ENCODE measurements around the gene SPOCK2. TPM values are rescaled to one million over a fixed set of nuclear protein-coding genes. Genes with fewer than 3 reads are reported as not detected.

The SPOCK2 gene
- total RNA-seq, 1 donor from 2014 or later: 9.7 TPM

DNA sequence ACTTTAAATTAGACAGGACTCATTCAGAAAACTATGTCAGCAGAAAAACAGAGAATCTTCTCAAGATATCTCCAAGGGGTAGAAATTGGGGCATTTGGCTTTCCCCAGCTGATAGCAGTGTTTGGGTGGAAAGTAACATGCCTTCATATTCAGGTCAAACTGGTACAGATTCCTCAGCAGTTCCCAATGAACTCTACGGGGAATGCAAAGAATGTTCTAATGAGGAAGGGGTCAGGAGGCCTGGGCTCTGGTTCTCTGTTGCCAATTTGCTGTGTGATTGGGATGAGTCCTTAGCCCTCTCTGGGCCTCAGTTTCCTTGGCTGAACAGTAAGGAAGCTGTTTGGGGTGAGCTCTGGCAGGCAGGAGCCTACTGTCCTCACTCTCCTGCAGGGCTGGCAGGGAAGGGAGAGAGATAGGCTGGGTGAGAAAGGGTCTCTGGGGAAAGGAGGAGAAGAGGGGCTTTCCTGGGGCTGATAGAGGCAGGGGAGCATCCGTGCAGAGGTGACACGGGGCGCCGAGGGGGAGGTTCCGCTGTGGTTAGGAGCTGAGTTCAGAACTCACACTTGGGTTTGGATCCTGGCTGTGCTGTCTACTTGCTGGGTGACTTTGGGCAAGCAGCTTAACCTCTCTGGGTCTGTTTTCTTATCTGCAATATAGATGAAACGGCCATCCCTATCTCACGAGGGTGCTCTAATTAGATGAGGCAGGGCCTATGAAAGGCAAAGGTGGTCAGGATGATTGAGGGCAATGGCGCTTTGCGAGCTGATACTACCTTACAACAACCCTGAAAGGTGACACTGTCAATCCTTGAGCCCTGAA, 45.1 kb downstream of the SPOCK2 start:
- intact Hi-C loops (cut with DNase I): loop anchor here (10.0 kb wide), 1 partner anchor 728 kb away; the partner anchor contains the start of gene SLC29A3
- no peak for DNase-seq (ENCODE audit: low spot score in 2 of 2)
- Histone ChIP-seq H3K9me3 (no peaks in the 10 kb centered on the region), H3K27me3 (no peaks in the 10 kb centered on the region), H3K36me3 (no peaks in the 10 kb centered on the region), H3K4me3 (no peak overlapping the region), H3K4me1 (peaks cover 0 to 5% of the 10 kb centered on the region in 2 donors), H3K27ac (no peak overlapping the region)
- TF ChIP-seq, protein P1, sequence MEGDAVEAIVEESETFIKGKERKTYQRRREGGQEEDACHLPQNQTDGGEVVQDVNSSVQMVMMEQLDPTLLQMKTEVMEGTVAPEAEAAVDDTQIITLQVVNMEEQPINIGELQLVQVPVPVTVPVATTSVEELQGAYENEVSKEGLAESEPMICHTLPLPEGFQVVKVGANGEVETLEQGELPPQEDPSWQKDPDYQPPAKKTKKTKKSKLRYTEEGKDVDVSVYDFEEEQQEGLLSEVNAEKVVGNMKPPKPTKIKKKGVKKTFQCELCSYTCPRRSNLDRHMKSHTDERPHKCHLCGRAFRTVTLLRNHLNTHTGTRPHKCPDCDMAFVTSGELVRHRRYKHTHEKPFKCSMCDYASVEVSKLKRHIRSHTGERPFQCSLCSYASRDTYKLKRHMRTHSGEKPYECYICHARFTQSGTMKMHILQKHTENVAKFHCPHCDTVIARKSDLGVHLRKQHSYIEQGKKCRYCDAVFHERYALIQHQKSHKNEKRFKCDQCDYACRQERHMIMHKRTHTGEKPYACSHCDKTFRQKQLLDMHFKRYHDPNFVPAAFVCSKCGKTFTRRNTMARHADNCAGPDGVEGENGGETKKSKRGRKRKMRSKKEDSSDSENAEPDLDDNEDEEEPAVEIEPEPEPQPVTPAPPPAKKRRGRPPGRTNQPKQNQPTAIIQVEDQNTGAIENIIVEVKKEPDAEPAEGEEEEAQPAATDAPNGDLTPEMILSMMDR (IDR thresholded peaks at IDR 0.05): no peak

DNA sequence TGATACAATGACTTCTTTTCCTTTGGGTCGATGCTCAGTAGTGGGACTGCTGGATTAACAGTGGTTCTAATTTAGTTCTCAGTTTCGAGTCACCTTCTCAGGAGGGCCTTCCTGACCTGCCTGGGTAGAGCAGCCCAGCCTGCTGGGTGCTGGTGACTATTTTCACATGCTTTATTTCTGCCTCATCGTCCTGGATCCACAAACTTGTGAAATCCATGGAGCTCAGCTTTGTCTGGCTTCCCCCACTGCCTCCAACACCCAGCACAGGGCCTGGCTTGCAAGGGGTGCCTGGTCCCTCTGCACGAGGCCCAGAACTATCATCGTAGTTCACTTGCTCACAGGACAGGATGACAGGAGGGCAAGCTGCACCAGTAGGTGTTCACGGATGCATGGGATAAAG, 46.9 kb downstream of the SPOCK2 start:
- Histone ChIP-seq H3K27ac (no peak overlapping the region), H3K36me3 (no peaks in the 10 kb centered on the region), H3K4me3 (no peak overlapping the region), H3K9me3 (no peaks in the 10 kb centered on the region), H3K27me3 (no peaks in the 10 kb centered on the region), H3K4me1 (peaks cover 0 to 5% of the 10 kb centered on the region in 2 donors)
- TF ChIP-seq, protein P1 (IDR thresholded peaks at IDR 0.05): no peak
- intact Hi-C loops (cut with DNase I): loop anchor here (2.0 to 10.0 kb wide), 2 partner anchors 23 to 727 kb away; partner anchors contain the start of gene SLC29A3
- no peak for DNase-seq (ENCODE audit: low spot score in 2 of 2)

DNA sequence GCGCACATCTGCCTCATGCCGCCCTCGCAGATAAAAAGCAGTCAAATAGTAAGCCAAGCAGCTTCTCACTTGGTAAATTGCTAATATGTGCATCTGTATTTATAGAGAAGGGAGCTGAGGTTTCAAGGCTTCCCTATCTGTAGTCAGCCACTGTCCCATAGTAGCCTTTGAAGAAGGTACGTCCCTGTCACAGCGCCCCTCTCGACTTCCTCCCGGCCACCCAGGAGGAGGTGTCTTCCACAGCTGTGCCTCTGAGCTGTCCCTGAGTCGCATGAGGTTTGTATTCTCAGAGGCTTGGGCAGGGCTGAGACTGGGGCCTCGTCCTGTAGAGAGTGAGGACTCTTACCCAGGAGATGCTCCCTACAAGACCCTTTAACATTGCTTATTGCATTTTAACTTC, 49.0 kb downstream of the SPOCK2 start:
- no peaks in the 10 kb centered on the region for H3K4me1 ChIP-seq
- DNase-seq (ENCODE audit: low spot score in 2 of 2): no peak
- no peaks in the 10 kb centered on the region for H3K36me3 ChIP-seq
- TF ChIP-seq, protein P1 (IDR thresholded peaks at IDR 0.05): no peak
- no peak overlapping the region for H3K27ac ChIP-seq
- no peaks in the 10 kb centered on the region for H3K27me3 ChIP-seq
- H3K9me3 ChIP-seq: no peaks in the 10 kb centered on the region
- no peak overlapping the region for H3K4me3 ChIP-seq
- intact Hi-C loops (cut with DNase I): loop anchor here (2.0 kb wide), 1 partner anchor 15 kb away; no protein-coding TSS in a partner anchor

DNA sequence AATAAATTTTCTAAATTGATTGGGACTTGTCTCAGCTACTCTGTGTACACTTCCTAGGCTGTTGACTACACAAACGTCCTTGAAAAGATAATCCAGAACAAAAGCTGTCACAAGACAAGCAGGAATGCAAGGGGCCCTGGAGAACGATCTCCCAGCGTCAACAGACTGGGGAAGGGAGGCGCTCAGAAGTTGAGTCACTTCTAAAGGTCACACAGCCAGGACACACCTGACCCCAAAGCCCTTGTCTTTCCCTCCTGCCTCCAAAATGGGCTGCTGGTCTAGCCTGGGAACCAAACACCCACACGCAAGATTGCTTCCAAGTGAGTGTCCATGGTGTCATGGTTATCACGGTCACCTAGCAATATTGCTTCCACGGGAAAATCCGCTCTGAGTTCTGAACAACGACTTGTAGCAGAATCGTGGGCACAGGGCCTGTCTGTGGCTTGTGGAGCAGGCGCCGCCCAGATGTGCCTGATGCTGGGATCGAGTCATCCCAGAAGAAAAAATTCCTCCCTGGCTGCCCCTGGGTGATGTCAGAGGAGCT, 49.8 kb downstream of the SPOCK2 start:
- Histone ChIP-seq H3K9me3 (no peaks in the 10 kb centered on the region), H3K36me3 (no peaks in the 10 kb centered on the region), H3K4me3 (no peak overlapping the region), H3K27ac (no peak overlapping the region), H3K4me1 (no peaks in the 10 kb centered on the region), H3K27me3 (no peaks in the 10 kb centered on the region)
- TF ChIP-seq, protein P1 (IDR thresholded peaks at IDR 0.05): no peak
- intact Hi-C loops (cut with DNase I): loop anchor here (2.0 kb wide), 1 partner anchor 14 kb away; no protein-coding TSS in a partner anchor
- no peak for DNase-seq (ENCODE audit: low spot score in 2 of 2)

DNA sequence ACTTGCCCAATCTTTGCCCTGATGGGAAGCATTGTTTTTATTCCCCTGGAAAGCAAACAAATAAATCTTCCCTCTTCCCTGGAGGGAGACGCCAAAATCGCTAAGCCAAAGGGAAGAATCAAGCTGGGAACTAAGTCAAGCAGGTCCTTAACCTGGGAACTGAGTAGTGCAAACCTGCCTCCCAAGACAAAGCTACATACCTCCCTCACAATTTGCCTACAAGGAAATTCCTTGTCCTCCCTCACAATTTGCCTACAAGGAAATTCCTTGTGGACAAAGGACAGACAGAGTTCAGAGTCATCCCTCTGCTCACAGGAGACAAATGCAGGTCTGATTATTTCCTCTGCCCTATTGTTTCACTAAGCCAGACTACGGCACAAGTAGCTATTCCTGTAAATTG, 50.5 kb downstream of the SPOCK2 start:
- no peaks in the 10 kb centered on the region for H3K27me3 ChIP-seq
- TF ChIP-seq, protein P1 (IDR thresholded peaks at IDR 0.05): no peak
- H3K9me3 ChIP-seq: no peaks in the 10 kb centered on the region
- H3K4me1 ChIP-seq: no peaks in the 10 kb centered on the region
- H3K36me3 ChIP-seq: no peaks in the 10 kb centered on the region
- H3K27ac ChIP-seq: no peak overlapping the region
- H3K4me3 ChIP-seq: no peak overlapping the region
- DNase-seq (ENCODE audit: low spot score in 2 of 2): no peak
- intact Hi-C loops (cut with DNase I): loop anchor here (2.0 kb wide), 1 partner anchor 13 kb away; no protein-coding TSS in a partner anchor

Data from ascending aorta (tissue), 2 donors.